Stimulated activated CD4-positive, alpha-beta T cell treated with anti-CD3 and anti-CD28 coated beads, Interleukin-4, amount 100 ng/mL, for 4 hours (primary cell): ENCODE data around the gene ADGRV1.

ENCODE experiments used
- DNase-seq, 2 experiments: peaks; one replicate each; pipeline ENCODE4 v3.0.0-alpha.2; 2020

The ADGRV1 gene

GRCh38 chr5:91121347-91121993, 562.9 kb downstream of the ADGRV1 start:
- DNase-seq = no peak

DNA sequence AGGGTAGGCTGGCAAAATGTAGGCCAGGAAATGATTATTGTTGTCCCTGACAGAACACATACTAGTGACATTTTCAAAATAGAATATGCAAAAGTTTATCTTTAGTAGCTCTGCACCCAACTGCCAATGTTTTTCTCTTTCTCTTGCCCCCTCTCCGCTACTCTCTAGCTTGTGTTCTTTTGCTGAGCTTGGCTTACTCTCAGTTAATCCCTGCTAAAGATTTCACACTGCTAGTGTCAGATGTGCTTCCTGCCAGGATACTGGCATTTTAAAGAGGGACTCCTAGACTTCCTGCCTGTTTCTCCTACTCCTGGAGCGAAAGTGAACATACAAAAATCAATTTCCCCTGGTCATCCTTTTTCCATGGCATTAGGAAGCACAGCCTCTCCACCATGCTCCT, 564.1 kb downstream of the ADGRV1 start:
- no peak for DNase-seq

- DNase-seq = no peak
Measured at GRCh38 chr5:91123291-91123690, 564.7 kb downstream of the ADGRV1 start.

GRCh38 chr5:91123901-91124300, 565.3 kb downstream of the ADGRV1 start:
- no peak for DNase-seq

DNA sequence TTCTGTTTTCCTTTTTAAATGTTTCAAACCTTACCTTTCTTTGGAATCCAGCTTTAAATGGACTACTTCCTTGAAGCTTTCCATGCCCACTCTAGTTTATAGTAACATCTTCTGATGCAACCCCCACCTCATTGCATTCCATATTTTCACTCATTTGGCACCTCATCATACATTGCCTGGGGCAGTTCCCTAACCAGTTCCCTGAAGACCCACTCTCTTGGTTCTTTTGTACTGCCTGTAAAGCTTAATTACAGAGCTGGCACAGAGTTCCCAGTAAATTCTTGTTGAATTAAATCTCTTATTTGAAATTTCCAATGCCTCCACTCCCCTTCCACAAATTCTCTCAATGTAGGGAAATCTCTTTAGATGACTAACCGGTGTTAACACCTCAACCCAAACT, 567.3 kb downstream of the ADGRV1 start:
- no peak for DNase-seq

DNA sequence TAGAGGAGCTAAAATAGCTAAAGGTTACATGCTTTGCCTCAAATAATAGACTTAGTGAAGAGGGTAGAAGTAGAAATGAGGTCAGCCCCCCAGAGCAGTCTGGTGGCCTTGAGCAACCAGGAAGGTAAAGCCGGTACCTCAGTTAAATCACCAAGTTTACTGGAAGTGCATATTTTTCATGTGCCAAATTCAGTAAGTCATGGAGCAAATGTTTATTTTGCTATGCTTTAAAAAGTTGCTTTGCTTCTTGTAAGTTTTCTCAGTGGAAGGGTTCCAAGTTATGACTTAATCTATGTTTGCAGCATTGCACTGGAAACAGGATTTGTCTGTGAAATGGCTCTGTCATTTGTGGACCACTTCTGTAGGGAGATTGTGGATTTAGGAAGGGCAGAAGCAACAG, 567.9 kb downstream of the ADGRV1 start:
- DNase-seq = no peak

- no peak for DNase-seq
Measured at GRCh38 chr5:91126888-91127287, 568.3 kb downstream of the ADGRV1 start.

GRCh38 chr5:91127456-91128081, 569.0 kb downstream of the ADGRV1 start:
- no peak for DNase-seq

- no peak for DNase-seq
Measured at GRCh38 chr5:91128604-91129003, 570.0 kb downstream of the ADGRV1 start.

GRCh38 chr5:91129748-91130147, 571.2 kb downstream of the ADGRV1 start:
- DNase-seq = no peak

- DNase-seq = no peak
Measured at GRCh38 chr5:91130759-91131158, 572.2 kb downstream of the ADGRV1 start.

DNA sequence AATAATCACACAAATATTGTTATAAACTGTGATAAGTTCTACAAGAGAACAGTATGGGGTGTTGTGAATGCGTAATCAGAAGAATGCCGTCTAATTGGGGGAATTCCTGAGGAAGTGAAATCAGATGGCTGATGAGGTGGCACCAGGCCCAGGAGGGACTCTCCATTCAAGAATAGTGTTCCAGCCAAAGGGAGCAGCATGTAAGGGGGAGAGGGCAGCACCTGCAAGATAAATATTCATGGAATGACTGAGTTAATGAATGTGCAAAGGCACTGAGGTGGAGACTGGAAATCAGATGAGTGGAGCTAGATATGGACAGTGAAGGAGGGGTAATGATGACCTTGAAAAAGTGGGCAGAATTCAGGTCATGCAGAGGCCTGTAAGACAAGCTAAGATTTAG, 574.0 kb downstream of the ADGRV1 start:
- no peak for DNase-seq

- no peak for DNase-seq
Measured at GRCh38 chr5:91133183-91133582, 574.6 kb downstream of the ADGRV1 start.

DNA sequence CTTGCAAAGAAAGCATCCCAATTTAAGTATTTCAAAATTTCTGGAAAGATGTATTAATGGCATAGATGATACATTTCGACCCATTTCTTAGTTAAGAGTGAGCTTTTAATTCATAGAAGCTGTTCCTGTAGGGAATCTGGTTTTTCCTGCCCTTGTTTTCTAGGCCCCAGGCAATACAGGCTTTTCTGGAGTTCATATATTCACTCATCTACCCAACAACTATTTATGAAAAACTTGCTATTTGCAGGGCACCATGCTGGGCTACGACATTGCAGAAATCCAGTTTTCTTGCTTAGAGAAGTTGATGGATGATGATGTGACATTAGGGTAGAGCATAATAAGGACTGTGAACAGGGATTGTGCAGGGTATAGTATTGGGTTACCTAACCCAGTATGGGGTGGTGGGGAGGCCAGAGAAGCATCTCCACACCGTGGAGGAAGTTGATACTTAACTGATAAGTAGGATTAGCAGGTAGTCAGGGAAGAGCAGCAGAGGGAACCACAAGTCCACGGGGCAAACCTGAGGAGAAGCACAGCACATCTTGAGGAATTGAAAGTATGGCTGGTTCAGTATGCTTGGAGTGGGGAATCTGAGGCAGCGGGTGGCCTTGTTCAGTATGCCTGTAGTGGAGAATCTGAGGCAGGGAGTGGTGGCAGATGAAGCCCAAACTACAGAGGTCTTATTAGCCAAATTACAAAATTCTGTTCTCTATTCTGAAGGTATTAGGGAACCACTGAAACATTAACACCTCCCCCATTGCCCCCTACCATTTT, 577.1 kb downstream of the ADGRV1 start:
- DNase-seq = no peak

GRCh38 chr5:91136271-91136670, 577.7 kb downstream of the ADGRV1 start:
- DNase-seq = no peak

DNA sequence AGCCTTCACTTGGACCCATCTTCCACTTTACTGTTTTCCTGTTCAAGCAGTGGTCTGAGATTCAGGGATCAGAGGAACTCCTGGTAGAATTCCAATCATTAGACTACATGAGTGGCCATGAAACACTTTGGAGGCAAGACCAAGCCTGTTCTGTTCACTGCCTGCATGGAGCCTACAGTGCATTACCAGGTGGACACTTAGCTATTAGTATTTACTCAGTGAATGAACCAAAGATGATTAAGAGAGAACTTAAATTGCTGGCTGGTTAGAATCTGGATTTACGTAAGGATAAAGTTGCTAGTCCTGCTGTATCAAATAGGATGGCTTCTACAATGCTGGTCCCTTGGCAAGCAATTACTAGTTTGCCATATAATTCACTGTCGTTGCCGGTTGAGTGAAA, 579.0 kb downstream of the ADGRV1 start:
- DNase-seq = no peak

- no peak for DNase-seq
Measured at GRCh38 chr5:91139572-91140200, 581.1 kb downstream of the ADGRV1 start.

- no peak for DNase-seq
Measured at GRCh38 chr5:91140657-91141056, 582.1 kb downstream of the ADGRV1 start.

- DNase-seq = no peak
Measured at GRCh38 chr5:91141642-91142041, 583.0 kb downstream of the ADGRV1 start.

DNA sequence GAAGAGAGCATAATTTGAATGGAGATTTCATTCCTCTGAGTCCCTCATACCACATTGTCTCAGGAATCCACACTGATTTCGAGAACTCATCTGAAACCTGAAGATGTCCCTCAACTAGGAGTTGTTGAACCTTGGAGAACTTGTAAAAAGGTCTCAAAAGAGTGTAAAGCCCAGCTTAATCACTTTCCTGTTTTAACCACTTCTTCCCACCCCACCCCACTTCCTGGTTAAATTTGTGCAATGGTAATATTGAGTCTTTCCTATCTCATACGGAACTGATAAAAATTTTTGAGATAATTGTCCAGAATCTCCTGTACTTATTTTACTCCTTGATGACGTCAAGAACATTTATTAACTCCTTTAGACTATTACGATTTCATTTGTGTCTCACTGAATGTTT, 583.8 kb downstream of the ADGRV1 start:
- no peak for DNase-seq

DNA sequence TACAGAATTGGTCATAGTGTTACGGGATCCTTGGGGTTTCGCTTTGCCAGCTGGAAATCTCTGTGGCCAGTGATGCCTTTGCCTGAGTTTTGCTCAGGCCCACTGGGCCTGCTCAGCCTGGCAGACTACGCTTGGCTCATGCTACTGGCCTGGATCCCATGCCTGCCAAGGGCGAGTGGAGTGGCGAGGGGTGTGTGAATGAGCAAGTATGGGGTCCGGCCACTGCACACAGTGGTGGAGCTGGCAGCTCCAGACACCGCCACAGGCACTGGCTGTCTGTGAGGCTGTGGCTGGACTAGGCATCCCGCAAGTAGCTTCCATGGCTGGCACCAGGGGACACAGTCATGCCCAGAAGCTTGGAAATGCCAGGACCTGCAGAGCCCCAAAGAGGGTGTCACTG, 584.2 kb downstream of the ADGRV1 start:
- no peak for DNase-seq

DNA sequence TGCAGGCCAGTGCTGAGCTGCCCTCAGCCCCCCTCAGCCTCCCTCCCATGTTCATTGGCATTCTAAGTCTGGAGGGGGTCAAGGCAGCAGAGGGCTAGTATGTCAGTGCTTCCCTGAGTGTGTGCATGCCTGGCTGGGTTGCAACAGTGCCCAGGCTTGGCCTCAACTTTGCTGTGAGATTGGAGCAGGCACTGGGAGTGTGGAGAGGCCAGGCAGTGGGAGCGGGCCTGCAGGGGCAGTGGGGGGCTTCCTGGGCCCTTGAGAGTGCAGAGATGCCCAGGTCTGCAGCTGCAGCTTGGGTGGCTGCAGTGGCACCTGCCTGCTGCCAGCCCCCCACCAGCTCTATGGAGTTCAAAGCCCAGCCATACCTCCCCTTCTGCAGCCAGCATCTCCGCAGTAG, 585.2 kb downstream of the ADGRV1 start:
- no peak for DNase-seq

- no peak for DNase-seq
Measured at GRCh38 chr5:91144491-91145332, 586.1 kb downstream of the ADGRV1 start.
